ENCODE measurements around the gene KLHL21.
A peak's percentile ranks its signal among the peaks of the same experiment; 100 is the strongest.

Gene KLHL21

GRCh38 chr1:6625584-6626149, 23.0 kb upstream of the KLHL21 start:
- no peak for DNase-seq (ENCODE audit: low read depth in 2 of 3, low spot score in 2 of 3)

- peak; percentile 70 to 89 (median 86) for DNase-seq (ENCODE audit: low read depth in 2 of 3, low spot score in 2 of 3)
Measured at GRCh38 chr1:6624710-6625583, 22.3 kb upstream of the KLHL21 start, which contains the start of gene THAP3. Gene THAP3, plus strand, starts transcription at chr1:6624868. Its CDS starts 351 bp downstream, at chr1:6625219.

GRCh38 chr1:6623269-6623965, 20.7 kb upstream of the KLHL21 start:
- DNase-seq (ENCODE audit: low read depth in 2 of 3, low spot score in 2 of 3) = no peak

- no peak for DNase-seq (ENCODE audit: low read depth in 2 of 3, low spot score in 2 of 3)
Measured at GRCh38 chr1:6622396-6623152, 19.9 kb upstream of the KLHL21 start.

GRCh38 chr1:6621429-6622391, 19.0 kb upstream of the KLHL21 start:
- DNase-seq (ENCODE audit: low read depth in 2 of 3, low spot score in 2 of 3) = no peak

- DNase-seq (ENCODE audit: low read depth in 2 of 3, low spot score in 2 of 3) = no peak
Measured at GRCh38 chr1:6619045-6619444, 16.4 kb upstream of the KLHL21 start.

GRCh38 chr1:6614929-6615785, 12.5 kb upstream of the KLHL21 start:
- no peak for DNase-seq (ENCODE audit: low read depth in 2 of 3, low spot score in 2 of 3)

GRCh38 chr1:6614019-6614928, 11.6 kb upstream of the KLHL21 start:
- peak in 1 of 3 experiments; percentile 23 for DNase-seq (ENCODE audit: low read depth in 2 of 3, low spot score in 2 of 3)

GRCh38 chr1:6613361-6614018, 10.8 kb upstream of the KLHL21 start, which contains the start of gene PHF13:
Gene PHF13, plus strand, starts transcription at chr1:6613731. Its CDS starts 336 bp downstream, at chr1:6614067.
- peak; percentile 96 to 99 (median 98) for DNase-seq (ENCODE audit: low read depth in 2 of 3, low spot score in 2 of 3)

- no peak for DNase-seq (ENCODE audit: low read depth in 2 of 3, low spot score in 2 of 3)
Measured at GRCh38 chr1:6612641-6613360, 10.1 kb upstream of the KLHL21 start.

- DNase-seq (ENCODE audit: low read depth in 2 of 3, low spot score in 2 of 3) = no peak
Measured at GRCh38 chr1:6603915-6604558, 1.4 kb upstream of the KLHL21 start.

- peak in 1 of 3 experiments; percentile 44 for DNase-seq (ENCODE audit: low read depth in 2 of 3, low spot score in 2 of 3)
Measured at GRCh38 chr1:6603238-6603914, 707 bp upstream of the KLHL21 start.

GRCh38 chr1:6601923-6602668, 573 bp downstream of the KLHL21 start:
- DNase-seq (ENCODE audit: low read depth in 2 of 3, low spot score in 2 of 3) = no peak

- peak in 2 of 3 experiments; percentile 40 to 63 for DNase-seq (ENCODE audit: low read depth in 2 of 3, low spot score in 2 of 3)
Measured at GRCh38 chr1:6601049-6601922, 1.4 kb downstream of the KLHL21 start.

All from activated CD8-positive, alpha-beta memory T cell treated with anti-CD3 and anti-CD28 coated beads for 48 hours (primary cell).